Prostate gland (tissue), 2 donors: Measurements from ENCODE around the gene ZNF124.

Experiments used
- CTCF ChIP-seq, 4 experiments: fragments of 200-600 bp in 2 of 4; fragments of 450-650 bp in 2 of 4; sonication (generic) in 2 of 4; IDR thresholded peaks; 1 replicate in 3 of 4; 2 replicates in 1 of 4; pipeline ENCODE4 v1.5.1; 2016 to 2019; ENCODE audit warnings: antibody characterized with exemption in 4 of 4, mild to moderate bottlenecking in 2 of 4, moderate library complexity in 2 of 4
- POLR2A ChIP-seq: fragments of 450-650 bp; IDR thresholded peaks from one replicate; pipeline ENCODE4 v1.6.1; 2016; ENCODE audit warnings: antibody characterized with exemption, mild to moderate bottlenecking

GRCh38 chr1:247172996-247173395 is 1.2 kb upstream of the ZNF124 start:
- TF ChIP-seq CTCF (IDR thresholded peaks at IDR 0.05) (no peak), POLR2A (no peak)
